CD4-positive, alpha-beta T cell treated with Interleukin-4 for 4 hours (primary cell): ENCODE results near the gene ARHGAP19.

Experiments
- DNase-seq: peaks from one replicate; pipeline ENCODE4 v3.0.0-alpha.2; 2020

The ARHGAP19 gene

DNA sequence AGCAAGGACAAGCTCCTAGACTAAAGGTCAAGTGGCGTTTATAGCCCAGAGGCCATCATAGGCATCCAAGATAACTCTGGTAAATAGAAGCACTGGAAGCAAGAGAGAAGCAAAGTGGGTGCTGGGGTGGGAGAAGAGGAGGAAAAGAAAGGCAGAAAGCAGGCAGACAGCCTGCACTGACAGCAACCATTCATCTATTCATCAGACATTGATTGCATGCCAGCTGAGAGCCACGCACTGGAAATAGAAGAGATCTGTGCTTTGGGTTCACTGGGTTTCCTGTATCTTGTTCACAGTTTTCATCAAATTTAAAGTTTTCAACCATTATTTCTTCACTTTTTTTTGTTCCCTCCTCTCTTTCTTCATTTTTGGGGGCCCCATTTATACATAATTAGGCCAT is 102.0 kb downstream of the ARHGAP19 start:
- no peak for DNase-seq

DNA sequence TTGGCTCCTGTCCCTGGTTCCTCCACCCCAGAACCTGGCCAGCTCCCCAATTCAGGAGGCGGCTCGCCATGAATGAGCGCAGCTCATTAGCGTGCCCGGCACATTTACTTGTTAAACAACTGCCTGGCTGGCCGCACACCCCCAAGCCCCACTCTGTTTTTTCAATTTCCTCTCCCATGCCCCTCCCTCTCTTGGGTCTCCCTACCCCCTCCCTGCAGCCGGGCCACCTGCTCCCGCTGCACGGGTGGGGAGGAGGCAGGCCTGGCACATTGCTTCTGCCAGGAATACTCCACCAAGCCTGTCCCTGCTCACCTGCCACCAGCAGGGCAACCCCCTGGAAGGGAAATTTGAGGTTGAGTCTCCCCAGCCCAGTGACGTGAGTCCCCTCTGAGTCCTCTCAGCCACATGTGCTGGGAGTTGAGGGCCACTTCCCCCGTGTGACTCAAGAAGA is 104.2 kb downstream of the ARHGAP19 start:
- DNase-seq: no peak

DNA sequence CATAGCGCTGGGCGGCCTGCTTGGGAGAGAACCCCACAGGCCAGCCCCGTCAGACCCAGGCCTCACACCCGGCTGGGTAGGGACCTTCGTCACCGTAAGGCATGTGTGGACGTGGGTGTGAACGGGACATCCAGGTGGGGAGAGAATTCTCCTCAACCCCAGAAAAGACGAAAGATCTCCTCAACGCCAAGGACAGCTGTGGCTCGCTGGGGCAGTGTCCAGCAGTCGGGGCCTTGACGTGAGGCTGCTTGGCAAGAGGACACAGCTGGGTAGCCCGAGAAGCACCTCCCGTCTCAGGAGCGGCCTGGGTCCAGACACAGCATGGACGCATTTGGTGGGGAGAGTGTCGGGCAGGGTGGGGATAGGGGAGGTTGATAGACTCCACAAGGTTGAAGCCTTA is 105.5 kb downstream of the ARHGAP19 start:
- no peak for DNase-seq

DNA sequence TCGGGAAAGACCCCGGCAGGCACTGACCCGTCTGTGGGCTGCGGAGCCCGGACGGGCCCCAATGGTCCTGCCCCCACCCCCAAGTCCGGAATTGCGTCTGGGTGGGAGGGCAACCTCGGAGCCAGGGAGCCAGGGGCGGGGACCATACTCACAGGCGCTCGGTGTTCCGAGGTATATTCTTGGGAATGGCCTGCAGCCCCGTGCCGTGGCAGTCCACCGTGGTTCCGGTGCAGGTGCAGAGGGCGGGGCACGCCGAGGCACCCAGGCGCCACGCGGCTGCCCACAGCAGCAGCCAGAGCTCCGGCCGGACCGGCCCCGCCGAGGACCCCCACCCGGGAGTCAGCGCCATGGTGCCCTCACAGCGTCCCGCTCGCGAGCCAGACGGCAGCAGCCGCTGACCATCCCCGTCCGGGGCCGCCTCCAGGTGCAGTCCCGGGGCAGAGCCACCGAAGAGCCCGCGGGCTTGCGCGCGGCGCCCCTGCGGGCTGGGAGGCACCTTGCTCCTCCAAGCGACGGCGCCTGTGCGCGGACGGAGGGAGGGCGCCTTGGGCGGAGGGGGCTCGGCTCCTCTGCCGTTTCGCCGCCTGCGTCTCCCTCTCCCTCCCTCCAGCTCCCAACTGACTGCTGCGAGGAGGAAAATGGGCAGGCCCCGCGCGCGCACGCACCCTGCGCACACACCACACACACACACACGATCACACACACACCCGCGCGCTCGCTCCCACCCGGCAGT is 106.9 kb downstream of the ARHGAP19 start, which contains the start of gene SLIT1:
Gene SLIT1 (minus strand): TSS at position 634 of the 733 bp plus-strand sequence. CDS start 285 bp downstream, at position 349.
- DNase-seq: no peak

DNA sequence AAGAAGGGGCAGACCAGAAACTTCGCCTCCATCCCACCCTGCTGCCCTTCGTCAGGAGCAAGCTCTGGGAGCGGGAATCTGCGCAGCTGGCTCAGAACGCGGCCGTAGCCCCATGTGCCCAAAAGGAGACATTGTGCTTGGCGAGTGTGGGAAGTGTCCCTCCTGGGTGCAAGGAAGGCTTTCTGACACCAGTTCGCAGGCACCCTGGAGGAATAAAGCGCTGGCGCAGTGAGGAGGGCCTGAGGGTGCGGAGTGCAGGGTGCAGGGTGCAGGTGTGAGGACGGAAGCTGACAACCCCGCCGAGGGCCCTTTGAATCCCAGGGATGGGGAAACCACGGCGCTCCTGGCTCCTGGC is 107.5 kb downstream of the ARHGAP19 start:
- no peak for DNase-seq

DNA sequence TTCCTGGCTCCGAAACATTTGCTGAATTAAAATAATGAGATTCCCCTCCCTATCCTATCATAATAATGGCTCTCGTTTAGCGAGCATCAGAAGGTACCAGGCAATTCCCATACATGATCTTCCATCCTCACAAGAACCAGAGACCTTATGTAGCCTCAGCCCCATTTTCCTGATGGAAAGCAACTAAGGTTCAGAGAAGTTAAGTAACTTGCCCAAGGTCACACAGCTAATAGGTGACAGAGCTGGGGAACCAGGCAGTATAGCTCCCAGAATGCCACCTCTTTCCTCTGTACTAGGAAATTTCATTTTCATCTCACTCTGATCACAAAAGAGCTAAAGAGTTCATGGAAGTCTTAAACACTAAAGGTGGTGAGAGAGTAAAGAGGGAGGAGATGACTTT is 109.1 kb downstream of the ARHGAP19 start:
- no peak for DNase-seq

DNA sequence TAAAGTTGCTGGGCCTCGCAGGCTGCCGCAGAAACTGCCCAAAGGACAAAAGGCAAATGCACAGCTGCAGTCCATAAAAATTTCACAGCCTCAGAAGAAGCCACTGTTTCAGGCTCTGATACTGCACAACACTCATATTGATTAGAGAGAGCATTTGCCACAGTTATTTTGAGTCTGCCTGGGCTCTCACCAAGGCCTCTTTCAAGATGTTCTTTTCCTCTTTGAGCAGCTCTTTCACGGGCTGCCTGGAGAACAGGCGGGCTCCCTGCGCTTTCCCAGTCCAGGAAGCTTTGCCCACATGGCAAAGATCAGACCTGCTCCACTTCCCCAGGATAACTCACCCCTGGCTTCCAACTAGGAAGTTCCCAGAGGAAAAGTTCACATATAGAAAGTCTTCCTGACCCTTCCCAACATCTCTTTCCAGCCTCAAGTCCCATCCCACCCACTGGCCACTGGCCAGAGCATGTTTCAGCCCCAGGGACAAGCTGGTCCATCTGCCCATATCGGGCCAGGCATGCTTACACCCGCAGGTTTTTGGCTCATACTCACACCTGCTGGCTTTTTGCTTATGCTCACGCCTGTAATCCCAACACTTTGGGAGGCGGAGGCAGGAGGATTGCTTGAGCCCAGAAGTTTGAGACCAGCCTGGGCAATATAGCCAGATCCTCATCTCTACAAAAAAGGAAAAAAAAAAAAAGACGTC is 110.0 kb downstream of the ARHGAP19 start:
- no peak for DNase-seq

DNA sequence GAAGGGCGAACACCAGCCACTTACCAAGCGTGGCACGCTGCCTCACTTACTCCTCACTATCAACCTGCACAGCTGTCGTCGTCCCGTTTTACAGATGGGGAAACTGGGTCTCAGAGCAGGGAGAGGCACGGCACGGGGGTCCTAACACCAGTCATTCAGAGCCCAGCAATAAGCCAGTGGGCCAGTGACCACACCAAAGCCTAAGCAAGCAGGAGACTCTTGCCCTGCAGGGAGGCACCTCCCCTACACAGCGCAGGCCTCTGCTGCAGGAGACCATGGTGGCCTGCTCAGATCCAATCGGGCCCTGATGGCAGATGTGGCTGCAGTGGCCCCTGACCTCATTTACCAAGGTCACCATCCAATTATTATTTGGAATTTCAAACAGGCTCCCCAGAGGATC is 111.5 kb downstream of the ARHGAP19 start:
- no peak for DNase-seq

DNA sequence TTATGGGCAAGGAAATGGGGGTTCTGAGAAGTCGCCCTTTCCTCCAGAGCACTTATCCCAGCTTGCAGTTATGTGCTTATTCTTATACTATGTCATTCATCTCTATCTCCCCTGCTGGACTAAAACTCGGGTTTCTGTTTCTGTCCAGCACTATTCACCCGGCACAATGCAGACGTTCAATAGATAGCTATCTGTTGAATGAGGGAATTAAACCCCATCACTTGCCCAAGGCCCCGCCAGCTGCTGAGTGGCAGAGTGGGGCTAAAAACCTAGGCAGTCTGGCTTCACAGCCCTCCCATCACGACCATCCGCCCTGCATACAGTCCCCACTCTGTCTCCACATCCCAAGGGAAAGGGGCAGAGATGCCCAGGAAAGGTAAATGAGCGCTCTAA is 112.1 kb downstream of the ARHGAP19 start:
- no peak for DNase-seq

DNA sequence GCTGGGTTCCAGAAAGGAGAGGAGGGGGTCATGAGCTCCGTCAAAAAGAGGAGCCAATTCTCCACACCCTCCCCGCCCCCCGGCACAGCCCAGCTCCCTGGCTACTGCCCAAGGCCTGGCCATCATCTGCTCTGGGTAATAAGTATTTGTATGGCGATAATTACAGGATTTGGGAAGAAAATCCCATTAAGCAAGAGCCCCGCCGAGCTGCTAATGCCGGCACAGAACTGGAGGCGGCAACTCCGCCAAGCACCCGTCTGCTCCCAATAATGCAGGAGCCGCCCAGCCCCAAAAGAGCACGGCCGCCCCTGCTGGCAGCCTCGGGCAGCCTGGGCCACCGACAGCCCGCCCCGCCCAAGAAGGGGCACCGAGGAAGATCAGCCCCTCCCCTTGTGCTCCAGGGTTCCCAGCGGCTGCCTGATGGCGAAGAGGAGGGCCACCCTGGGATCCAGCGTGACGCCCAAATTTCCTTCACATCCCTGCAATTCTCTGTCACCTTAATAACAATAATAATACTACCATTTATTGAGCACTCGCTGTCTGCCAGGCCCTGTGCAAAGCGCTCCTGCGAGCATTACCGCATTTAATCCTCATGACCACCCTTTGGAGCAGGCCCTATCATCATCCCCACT is 112.6 kb downstream of the ARHGAP19 start:
- DNase-seq: no peak

DNA sequence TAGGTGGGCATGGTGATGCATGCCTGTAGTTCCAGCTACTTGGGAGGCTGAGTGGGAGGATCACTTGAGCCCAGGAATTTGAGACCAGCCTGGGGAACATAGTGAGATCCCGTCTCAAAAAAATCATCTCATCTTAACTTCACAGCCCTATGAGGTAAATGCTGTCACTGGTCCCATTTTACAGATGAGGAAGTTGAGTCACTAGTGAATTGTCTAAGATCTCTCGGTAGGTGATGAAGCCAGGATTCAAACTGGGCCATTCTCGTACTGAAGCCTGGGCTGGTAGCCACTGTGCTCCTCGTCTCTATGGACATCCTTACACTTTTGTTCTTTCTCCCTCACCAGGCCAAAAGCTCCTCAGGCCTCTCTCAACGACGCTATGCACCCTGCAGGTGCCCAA is 113.1 kb downstream of the ARHGAP19 start:
- no peak for DNase-seq

DNA sequence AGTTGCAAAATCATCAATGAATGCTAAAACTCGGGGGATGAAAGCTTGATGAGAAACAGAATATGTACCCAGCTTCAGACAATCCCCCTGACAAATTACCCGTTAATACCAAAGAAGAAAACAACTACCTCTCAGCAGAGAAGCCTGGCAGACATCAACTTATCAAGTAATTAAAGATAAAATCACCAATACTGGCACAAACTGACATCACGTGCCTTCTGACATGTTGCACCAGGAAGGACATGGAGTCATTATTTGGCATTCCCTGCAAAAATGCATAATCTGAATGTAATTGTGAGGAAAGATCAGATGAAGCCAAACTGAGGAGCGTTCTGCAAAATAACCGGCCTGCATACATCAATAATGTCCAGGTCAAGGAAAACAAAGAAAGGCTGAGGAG is 114.4 kb downstream of the ARHGAP19 start:
- DNase-seq: no peak

DNA sequence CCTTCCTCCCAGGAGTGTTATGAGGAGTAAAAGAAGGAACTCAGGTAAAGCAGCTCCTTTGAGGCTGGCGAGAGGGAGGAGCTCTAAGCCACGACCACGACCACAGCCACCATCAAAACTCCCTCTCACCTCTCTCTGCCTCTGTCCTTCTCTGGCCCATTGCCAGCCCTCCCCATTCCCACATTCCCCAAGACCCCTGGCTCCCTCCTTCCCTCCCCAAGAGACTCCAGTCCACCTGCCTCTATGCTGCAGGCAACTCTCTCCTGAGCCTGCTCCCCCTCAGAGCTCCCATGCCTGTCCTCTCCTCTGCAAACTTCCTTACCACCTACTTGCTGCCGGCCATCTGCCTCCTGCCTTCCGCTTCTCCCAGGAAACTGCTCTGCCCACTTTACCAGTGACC is 116.2 kb downstream of the ARHGAP19 start:
- no peak for DNase-seq

DNA sequence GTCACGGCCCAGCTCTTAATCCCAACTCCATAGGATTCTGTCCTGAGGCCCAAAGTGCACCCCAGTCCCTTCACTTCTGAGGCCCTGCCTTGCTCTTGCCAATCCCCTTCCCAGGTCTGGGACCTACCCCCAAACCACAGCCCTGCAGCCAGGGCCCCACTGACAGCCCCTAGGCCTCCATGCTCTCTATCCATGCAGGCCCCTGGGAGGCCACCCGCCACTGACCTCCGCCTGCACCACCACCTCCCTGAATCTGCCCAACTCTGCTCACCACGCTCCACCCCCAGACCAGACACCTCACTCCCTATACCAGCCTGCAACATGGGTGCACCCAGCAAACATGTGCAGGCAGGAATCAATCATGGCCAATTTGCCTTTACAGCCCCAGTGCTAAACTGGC is 116.9 kb downstream of the ARHGAP19 start:
- no peak for DNase-seq

DNA sequence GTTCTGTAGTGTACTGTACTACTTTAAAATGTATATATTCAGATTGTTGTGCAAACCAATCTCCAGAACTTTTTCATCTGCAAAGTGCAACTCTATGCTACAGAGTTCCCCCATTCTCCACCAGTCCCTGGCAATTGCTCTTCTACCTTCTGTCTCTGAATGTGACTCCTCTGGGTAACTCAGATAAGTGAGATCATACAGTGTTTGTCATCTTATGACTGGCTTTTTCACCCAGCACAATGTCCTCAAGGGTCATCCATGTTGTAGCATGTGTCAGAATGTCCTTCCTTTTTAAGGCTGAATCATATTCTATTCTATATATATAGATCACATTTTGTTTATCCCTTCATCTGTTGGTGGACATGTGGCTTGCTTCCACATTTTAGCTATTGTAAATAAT is 117.5 kb downstream of the ARHGAP19 start:
- DNase-seq: no peak

DNA sequence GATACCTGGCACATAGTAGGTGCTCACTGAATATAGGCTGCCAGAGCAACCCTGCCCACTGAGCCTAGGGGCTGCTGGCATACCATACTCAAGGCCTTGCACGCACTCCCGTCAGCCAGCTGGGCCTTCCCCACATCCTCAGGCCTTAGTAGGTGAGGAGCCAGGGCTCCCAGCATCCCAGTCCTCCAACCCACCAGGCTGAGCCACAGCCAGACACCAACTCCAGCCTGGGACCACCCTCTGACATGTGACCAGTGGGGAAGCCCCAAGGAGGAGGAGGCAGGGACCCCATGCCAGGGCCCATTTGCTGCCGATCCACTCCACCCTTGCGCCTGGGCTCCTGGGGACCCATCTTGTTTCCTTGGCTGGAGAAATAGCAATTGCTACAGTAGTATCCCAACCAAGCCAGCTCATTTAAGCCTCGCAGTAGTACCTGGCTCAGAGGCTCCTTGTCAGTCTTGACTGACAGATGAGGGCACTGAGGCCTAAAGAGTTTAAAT is 118.1 kb downstream of the ARHGAP19 start:
- DNase-seq: no peak

DNA sequence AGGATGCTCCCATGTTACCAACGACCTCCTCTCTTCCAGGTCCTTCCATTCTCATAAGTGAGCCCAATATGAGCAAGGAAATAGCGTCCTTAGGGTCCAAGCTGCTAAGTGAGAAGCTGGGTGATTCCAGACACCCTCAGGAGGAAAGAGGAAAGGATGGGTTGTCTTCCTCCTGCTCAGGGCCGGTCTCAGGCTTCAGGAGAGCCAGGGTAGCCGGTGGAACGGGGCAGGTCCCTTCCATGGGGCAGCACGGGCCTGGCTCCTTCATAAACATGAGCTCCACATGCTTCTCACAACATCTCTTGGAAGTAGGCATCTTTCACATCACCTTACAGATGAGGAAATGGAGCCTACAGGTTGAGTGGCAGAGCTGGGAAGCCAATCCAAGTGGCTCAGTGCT is 119.4 kb downstream of the ARHGAP19 start:
- no peak for DNase-seq
